DMS114 treated with DMSO at 0.1 percent for 48 hours (cell line): ENCODE measurements around the gene SLC47A2.
"Not testable (repeated sequence)": the region's sequence is repeated elsewhere in the genome, so short reads cannot be mapped to it uniquely, and the experiment has no call there.

Source experiments
- DNase-seq: peaks from one replicate; lab custom pipeline; 2025; ENCODE audit not compliant: unreplicated experiment; lab: John Stamatoyannopoulos, UW

Gene SLC47A2

DNA sequence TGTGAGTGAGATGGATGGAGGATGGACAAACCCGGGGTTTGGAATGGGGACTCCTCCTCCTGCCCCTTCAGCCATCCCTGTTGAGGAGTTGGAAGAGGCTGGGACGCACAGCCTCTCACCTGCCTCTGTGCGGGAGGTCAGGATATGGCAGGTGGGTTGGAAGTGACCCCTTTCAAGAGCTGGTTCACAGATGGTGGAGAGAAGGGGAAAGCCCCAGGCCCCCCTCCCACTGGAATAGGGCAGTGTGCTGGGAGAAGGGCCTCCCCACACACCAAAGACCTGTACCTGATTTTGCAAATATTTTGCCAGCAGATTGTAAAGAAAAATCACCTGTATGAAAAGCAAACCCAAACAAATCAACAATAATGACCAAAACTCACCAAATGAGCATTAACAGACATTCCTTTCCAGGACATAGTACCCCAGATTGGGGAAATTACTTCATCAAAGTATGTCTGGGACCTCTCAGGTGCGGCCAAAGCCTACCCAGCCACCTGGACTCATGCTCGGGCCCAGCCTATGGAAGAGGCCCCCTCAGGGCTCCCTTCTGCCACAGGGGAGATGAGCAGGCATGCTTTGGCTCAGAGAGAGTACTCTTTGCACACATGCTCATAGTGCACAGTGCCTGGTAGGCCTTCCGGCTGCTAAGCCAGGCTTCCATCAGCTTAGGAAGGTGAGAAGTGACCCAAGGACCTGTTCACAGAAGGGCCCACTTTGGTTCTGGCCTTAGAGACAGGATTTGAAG is 7.8 kb downstream of the SLC47A2 start:
- no peak for DNase-seq

DNA sequence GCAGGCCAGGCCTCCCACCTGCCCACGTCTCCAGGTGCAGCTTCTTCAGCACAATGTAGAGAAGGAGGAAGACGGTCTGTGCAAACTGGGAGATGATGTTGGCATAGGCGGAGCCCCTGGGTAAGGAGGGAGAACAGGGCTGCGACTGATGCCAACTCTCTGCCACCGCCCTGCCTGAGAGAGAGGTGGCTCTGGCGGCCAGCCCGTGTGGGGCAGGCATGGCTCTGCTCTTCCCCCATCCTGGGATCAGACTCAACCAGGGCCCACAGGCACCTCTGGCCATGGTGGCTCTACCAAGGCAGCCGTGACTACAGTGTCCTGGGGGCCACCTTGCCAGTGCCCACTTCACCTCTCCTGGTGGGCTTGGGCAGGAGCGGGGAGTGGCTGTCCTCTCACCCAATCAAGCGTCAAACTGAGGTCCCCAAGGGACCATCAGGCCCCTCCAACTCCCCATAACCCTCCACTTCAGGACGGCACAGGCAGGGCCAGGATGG is 8.6 kb downstream of the SLC47A2 start:
- no peak for DNase-seq

DNA sequence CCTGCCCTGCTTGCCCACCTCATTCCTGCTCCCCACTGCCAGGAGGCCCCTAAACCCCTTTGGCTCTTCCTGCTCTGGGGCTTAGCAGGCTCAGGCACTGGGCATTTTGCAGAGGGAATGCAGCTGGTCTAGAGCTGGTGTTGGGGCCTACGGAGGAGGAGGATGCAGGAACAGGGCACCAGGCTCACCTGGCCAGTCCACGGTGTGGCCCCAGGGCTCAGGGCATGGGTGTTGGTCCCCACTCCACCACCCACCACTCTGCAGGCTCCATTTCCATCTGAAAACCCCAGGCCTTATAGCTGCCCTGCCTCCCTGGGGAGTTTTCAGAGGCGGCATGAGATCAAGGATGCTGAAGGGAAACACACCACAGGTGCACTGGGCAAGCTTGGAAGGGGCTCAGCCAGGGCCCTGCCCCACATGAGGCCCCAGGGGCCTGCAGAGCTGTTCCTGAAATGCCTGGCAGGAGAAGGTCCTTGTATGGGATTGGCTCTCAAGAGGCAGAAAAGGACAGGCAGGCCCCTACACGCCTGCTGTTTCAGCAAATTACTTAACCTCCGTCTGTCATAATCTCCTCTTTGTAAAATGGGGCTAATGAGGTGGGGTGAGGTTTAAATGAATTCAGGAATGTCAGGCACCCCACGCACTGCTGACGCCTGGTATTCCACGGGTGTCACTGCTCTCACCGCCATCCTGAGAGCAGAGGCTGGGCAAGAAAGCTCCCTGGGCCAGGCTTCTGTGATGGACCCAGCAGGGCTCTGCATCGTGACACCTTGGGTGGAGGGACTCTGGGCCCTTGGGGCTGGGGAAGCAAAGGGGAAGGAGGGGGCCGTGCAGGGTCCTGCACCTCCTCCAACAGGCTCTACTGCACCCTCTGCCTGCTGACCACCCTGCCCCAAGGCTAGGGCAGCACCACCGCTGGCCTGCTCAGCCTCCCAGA is 9.3 kb downstream of the SLC47A2 start:
- no peak for DNase-seq

DNA sequence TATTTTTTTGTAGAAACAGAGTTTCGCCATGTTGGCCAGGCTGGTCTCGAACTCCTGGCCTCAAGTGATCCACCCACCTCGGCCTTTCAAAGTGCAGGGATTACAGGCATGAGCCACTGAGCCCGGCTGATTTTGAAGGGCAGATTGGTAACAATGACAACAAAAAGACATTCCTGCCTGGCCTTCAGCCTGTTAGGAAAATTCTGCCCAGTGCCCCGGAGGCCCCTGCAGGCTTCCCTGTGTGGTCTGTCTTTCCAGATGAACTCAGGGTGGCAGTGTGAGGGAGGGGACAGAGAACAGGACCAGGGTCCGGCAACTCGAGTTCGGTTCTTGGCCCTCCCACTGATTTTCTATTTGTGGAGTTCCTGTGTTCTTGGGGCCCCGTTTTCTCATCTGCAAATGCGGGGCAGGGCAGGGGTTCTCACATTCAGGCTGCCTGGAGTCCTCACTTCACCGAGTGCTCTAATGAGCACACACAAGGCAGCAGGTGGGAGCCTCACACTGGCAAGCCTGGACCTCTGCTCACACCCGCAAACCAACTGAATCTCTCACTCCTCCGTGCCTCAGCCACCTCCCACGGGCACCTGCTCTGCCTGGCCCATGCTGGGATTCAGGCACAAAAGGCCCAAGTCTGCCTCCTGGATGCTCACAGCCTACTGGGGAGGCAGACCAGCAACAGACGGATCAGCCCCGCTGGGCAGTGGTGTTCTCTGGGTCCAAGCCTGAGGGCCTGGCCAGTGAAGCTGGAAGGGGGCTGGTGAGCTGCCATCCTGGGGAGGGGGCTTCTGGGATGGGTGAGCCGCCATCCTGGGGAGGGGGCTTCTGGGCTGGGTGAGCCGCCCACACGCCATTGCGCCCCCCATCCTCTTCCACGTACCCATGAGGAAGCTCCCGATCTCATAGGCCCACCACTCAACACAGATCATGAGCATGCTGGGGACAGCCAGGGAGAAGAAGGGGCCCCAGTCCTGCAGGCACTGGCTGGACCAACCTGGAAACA is 10.3 kb downstream of the SLC47A2 start:
- DNase-seq, result no peak

DNA sequence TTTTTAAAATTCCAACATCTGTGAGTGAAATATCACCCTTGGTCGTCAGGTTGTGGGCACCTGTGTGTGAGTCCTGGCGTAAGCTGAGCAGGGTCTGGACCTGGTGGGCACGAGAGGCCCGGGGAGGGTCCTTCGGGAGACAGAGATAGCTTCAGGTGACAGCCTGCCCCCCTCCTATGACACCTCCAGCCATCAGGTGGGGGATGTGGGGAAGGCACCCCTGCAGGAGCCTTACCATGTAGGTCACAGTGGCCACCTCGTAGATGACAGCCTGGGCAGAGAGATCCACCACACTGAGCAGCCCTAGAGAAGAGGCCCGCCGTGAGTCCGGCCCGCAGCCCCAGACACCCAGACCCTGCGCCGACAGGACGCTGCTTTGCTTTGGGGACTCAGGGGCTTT is 11.2 kb downstream of the SLC47A2 start:
- DNase-seq, result no peak

DNA sequence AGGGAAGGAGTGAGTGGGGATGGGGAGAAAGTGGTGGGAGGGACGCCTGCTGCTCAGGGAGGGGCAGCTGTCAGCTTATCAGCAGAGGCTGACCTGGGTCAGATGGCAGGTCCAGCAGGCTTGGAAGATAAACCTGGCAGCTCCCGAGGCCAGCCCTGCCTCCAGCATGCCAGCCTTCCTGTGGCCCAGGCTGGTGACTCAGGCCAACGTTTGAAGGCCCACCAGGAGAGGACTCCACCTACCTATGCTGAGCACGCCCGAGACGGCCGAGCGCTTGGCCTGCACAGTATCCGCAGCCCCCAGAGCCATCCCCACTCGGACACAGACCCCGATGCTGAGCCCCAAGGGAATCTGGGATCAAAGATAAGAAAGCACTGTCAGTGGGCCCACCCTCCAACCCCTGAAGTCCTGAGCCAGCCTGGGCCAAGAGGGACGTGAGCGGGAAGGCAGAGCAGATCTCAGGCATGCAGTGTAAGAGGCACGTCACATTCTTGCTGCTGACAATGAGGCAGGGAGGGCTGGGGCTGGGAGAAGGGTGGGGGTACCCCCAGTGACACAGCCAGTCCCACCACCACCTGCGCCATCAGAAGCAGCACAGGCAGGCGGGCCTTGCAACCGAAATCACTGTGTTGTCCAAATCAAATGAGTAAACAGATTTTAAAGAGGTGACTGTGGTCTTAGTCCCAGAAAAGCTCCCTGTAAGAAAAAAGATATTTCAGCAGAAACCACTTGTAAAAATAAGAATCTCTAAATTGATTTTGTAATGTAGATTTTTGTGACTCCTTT is 12.4 kb downstream of the SLC47A2 start:
- no peak for DNase-seq

DNA sequence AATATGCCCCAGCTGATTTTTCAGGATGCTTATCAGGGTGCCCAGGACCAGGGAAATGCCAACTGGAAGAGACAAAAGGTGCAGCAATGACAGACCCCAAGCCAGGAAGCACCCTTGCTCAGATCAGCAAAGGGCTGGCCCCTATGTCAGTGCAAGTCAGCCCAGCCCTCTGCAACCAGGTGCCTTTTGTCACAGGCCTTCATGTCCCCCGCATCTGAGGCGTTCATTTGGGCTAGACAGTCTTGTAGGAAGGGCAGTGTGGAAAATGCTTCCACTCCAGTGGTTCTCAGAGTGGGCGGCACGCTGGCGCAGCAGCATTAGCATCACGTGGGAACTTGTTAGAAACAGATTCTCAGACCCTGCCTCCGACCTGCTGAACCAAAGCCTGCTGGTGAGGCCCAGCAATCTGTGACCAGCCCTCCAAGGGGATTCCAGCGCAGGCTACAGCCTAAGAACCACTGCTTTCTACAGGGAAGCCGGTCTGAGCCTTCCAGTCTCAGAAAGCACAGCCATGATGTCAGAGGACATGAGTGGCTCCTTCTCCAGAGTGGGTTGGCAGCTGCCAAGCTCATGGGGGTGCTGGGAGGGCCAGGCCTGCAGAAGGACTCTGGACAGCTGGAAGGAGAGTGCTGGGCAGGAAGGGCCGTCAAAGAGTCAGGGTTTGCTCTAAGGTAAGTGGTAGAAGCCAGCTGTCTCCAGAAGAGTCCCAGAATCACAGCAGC is 13.1 kb downstream of the SLC47A2 start:
- no peak for DNase-seq

DNA sequence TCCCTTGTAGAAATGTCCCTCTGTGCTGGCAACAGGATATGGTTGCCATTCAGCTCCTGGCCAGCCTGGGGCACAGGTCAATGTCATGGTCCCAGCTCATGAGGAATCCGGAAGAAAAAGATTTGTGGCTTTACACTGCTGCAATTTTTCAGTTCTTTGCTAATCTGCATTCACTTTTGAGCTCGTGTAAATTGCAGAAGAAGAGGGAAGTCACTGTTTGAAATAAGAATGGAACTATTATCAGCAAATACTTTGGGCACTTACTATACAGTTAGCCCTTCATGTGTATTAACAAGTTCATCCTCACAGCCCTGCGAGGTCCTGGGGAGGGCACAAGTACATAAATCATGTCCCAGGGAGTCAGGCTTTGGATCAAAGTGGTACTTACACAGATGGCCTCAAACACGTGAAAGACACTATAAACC is 14.2 kb downstream of the SLC47A2 start:
- DNase-seq, result no peak

DNA sequence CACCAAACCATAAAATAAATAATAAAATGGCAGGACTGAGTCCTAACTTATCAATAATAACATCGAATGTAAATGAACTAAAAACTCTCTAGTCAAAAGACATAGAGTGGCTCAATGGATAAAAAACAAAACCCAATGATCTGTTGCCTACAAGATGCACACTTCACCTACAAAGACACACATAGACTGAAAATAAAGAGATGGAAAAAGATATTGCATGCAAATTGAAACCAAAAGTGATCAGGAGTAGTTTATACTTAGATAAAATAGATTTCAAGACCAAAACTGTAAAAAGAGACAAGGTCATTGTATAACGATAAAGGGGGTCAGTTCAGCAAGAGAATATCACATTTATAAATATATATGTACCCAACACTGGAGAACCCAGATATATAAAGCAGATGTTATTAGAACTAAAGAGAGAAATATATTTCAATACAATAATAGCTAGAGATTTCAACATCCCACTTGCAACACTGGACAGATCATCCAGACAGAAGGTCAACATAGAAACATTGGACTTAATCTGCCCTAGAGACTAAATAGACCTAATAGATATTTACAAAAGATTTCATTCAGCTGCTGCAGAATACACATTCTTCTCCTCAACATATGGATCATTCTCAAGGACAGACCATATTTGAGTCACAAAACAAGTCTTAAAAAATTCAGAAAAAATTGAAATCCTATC is 29.8 kb downstream of the SLC47A2 start:
- DNase-seq, result no peak

DNA sequence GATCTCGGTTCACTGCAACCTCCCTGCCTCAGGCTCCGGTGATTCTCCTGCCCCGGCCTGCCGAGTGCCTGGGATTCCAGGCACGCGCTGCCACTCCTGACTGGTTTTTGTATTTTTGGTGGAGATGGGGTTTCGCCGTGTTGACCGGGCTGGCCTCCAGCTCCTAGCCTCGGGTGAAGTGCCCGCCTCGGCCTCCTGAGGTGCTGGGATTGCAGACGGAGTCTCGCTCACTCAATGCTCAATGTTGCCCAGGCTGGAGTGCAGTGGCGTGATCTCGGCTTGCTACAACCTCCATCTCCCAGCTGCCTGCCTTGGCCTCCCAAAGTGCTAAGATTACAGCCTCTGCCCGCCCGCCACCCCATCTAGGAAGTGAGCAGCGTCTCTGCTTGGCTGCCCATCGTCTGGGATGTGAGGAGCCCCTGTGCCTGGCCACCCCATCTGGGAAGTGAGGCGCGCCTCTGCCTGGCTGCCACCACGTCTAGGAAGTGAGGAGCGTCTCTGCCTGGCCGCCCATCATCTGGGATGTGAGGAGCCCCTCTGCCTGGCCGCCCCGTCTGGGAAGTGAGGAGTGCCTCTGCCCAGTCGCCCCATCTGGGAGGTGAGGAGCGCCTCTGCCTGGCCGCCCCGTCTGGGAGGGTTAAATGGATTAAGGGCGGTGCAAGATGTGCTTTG is 31.3 kb downstream of the SLC47A2 start:
- not testable (repeated sequence) for DNase-seq

DNA sequence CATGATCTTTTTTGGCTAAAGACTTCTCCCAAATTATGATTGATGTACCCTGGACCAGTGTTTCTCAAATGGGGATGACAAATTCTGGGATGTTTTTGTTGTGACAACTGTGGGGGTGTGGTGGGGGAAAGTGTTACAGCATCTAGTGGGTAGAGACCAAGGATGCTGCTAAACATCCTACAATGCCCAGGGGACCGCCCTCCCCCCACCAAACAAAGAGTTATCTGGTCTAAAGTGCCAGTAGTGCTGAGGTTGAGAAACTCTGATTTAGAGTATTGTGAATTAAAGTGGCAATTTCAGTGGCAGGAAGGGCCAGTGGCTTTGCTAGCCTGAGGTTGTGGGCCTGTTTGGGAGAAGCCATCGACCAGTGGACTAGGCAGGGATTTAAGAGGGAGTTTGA is 33.3 kb downstream of the SLC47A2 start:
- DNase-seq, result no peak

DNA sequence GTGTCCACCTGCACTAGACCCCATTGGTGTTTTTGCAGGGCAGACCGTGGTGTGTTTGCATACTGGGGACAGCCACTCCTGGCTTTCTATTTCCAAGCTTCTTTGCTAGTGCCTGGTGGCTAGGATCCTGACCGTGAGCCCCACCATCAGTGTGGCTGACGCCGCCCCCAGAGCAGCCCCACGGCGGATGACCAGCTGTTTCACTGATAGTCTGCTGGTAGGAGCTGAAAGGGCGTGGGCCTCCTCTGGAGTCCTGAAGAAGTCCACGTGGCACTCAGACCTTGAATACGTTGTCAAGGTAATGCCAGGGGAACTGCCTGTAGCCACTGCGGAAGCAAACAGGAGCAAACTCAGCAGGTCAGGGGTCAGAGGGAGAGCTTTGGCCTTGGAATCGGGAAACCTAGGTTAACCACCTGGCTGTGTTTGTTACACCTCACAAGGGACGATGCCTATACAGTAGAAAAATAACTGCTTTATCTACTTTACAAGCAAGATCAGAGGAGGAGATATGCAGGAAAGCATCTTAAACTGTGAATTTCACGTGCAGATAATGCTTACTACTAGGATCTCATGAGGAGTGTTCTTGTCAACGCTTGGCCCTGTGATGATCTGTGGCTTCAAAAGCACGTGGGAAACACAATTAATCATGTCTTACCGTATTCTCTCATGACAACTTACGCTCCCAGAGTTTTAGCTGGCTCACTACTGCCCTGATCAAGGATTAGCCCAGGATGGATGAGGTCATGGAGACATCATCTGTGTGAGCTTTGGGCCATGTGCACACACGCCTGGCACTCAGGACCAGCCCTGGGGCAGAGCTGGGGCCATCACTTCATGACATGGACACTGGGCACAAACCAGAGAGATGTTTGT is 37.6 kb downstream of the SLC47A2 start:
- DNase-seq, result no peak

DNA sequence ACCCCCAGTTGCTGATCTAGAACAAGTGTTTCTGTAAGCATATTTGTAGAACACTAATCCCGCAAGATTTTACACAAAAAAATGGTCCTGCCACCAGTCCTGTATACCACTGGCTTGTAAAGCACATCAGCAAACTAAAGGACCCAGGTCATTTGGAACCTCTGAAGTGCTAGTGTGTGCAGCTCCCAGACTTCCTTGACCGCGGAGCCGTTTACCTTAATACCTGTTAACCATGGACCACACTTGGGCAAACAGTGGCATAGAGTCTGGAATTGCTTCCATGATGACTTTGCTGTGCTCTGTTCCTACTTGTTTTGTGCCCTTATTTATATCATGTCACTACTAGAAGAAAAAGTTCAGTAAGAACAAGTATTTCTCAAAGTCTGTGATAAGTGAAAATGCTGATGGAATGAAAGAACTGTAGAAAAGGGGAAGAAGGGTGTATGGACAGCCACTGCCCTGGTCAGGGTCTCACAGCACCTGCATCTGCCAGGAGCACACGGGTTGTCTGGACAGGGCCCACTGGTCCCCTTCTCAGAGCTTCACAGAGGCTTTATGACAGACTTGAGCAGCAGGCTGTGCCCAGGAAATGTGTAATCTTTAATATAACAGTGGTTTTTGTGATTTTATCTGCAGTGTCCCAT is 38.5 kb downstream of the SLC47A2 start:
- DNase-seq, result no peak

DNA sequence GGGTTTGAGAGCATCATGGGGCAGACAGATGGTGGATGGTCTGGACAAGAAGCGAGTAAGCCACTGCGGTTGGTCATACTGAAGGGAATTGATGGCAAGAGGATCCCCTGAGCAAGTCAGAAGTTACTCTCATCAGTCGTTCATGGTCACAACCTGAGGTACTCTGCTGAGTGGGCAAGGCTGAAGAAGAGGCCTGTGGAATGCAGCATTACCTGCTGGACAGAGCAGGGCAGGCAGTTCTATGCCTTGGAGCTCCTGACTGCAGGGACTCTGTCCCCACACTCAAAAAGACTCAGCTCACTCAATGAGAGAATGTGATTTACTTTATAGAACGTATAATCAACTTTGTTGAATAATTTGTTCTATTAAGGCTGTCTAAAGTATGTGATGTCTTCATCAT is 39.5 kb downstream of the SLC47A2 start:
- DNase-seq, result no peak

DNA sequence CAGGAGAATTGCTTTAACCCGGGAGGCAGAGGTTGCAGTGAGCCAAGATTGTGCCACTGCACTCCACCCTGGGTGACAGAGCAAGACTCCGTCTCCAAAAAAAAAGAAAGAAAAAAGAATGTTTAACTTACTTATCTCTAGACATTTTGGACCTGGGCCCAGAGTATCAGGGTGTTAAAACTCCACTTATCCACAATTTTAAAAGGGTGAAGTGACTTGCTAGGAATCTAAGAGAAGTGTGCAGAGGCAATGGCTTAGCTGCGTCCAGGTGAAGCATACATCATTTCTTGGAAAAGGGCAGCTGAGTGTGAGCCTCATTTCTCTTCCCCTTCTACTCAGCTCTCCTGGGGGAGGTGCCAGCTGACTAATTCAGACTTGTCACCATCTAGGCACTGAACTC is 42.8 kb downstream of the SLC47A2 start:
- no peak for DNase-seq

DNA sequence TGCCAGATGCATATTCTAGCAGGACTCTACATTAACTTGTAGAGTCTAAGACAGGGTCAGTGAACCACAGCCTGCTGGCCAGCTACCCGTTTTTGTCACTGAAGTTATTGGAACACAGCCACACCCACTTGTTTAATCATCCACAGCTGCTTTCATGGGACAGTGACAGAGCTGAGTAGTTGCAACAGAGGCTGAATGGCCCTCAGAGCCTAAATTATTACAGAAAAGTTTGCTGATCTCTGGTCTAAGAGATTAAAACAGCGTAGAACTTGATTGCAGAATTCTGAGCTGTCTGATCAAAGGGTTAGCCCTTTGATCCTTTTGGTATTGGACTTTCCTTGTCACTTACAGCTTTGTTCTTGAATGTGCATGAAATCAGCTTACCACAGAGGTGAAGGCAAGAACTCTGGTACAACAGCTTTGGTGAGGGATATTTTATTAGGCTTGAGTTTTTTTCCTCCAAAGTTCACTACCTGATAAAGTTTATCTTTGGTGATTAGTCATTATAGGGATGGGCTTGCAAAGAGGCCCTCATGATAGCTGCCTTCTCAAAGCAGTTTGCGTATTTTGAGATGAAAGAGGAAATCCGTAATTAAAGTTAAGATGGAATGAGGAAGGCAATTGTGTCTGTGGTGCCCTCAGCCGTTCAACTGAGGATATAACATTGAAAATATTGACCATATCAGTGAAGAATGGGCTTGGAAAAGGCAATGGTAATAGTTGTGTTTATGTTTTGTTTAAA is 44.2 kb downstream of the SLC47A2 start:
- DNase-seq, result no peak
